GM20000 (cell line): Measurements from ENCODE around the gene APEH.
"Not testable (repeated sequence)": the region's sequence is repeated elsewhere in the genome, so short reads cannot be mapped to it uniquely, and the experiment has no call there.

Source experiments
- DNase-seq: peaks from one replicate; pipeline ENCODE4 v3.0.0; 2012; ENCODE audit warnings: low spot score
- CTCF ChIP-seq: IDR thresholded peaks from 2 replicates; pipeline ENCODE4 v1.5.1; 2012; ENCODE audit warnings: mild to moderate bottlenecking, control low read depth; ENCODE audit errors: extremely low read depth, missing control alignments

Gene APEH

DNA sequence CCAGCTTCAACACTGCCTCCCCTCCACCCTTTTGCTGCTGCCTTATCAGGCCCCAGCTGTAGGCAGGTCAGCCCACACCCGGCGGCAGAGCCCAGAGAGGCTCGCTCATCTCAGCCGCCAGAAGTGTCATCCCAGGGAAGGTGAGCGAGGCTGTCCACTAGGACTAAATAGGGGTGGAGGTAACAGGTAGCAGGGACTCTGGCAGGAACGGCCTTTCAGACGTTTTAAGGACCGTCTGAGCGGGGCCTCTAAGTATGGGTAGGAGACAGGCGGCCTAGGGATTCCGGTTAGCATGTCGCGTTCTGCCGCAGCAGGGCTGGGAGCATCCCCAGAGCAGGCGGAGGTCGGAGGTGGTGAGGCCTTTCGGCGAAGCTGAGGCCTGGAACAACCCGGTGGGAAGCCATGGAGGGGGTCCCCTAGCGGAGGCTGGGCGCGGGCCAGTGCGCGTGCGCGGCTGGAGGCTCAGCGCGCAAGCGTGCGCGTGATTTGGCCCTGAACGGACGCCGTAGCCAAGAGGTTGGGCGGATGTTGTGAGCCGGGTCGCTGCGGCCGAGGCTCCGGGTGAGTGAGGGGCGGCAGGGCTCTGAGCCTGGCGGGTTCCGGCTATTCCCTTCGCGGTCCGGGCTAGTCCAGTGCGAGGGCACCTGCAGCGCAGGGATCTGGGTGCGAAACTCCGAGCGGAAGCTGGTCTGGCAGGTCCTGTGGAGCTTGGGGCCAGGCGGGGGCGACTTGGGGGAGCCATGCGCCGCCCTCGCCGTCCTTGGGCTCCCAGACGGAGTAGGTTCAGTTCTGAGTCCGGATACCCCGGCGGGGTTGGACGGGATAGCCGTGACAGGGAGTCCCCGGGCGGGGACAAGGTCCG lies 15.1 kb downstream of the APEH start, which contains the start of the genes MST1 and RNF123:
Gene MST1 (minus strand): TSS at position 429 of the 862 bp plus-strand sequence. CDS start 783 bp downstream, outside the sequence.
Gene RNF123 (plus strand): TSS at position 512 of the 862 bp plus-strand sequence. CDS start 1,609 bp downstream, outside the sequence.
- no peak for TF ChIP-seq CTCF
- peak; percentile 93 for DNase-seq

- not testable (repeated sequence) for DNase-seq
Measured at GRCh38 chr3:49689908-49690624, 15.9 kb downstream of the APEH start.

DNA sequence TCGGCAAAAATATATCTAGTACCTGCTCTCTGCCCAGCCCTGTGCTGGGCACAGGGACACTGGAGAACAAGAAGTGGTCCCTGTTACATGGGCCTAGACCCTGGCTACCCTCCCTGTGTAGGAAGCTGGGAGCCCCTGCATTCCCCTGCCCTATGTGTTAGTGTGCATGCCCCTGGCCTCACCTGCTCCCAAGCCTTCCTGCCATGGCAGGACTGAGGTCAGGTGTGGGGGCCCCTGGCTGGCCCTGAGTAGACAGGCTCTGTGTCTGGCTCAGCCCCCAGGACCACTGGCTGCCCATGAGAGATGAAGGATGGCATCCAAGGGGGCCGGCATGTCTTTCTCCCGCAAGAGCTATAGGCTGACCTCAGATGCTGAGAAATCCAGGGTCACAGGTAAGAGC lies 16.7 kb downstream of the APEH start:
- DNase-seq: not testable (repeated sequence)

- not testable (repeated sequence) for DNase-seq
Measured at GRCh38 chr3:49691481-49691880, 17.3 kb downstream of the APEH start.

- DNase-seq: not testable (repeated sequence)
Measured at GRCh38 chr3:49694409-49695070, 20.4 kb downstream of the APEH start.

DNA sequence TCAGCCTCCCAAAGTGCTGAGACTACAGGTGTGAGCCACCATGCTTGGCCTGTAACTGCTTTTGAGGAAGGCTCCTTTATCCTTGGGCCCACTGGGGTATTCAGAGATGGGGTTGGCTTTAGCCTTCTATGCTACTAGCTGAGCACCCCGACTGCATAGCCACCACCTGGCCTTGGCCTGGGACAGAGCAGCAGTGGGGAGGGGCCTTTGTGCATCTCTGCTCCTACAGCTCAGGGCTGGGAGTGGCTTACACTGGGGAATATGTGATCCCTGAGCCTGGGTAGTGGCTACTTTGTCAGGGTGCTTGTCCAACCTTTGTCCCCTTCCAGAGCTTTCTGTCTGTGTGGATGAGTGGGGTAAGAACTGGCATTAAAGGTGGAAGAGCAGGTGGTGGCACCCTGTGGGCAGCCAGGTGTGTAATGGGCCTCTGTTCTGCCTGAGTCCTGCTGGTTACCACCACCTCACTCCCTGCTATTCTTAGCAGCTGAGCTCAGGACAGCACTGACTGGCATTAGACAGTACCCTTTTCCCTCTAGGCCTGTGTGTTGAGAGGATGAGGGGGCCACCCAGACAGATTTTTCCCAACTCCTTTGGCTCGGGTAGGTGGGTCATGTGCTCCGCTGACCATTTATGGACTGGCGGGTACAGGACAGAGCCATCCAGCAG lies 21.3 kb downstream of the APEH start:
- DNase-seq: not testable (repeated sequence)

DNA sequence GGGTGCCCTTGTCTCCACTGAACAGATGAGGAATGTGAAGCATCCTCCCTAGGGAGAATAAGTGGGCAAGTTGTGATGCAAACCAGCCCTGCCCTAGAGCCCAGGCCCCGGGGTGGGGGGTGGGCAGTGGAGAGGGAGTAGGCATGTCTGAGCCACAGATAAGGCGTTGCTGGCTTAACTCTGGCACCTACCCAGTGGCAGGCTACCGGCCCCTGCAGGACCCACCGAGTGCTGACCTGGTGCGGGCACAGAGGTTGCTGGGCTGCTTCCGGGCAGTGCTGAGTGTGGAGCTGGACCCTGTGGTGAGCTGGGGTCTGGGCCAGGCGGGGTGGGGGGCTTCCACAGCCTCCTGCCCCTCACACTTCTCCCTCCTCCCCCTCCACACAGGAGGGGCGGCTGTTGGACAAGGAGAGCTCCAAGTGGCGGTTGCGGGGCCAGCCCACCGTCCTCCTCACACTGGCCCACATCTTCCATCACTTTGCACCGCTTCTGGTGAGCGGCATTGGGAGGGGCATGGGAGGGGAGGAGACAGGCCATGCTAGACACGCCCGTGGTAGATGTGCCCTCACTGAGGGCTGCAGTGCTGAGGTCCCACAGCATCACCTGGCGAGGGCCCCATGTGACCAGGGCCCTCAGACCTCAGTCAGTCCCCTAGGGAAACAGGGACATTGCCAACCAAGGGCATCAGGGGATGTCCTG lies 25.3 kb downstream of the APEH start:
- no peak for DNase-seq
- TF ChIP-seq CTCF: no peak

GRCh38 chr3:49700014-49700413 lies 25.9 kb downstream of the APEH start:
- DNase-seq: no peak
- no peak for TF ChIP-seq CTCF

GRCh38 chr3:49700453-49701128 lies 26.4 kb downstream of the APEH start:
- TF ChIP-seq CTCF: no peak
- DNase-seq: no peak
